A204.1 (cell line): ENCODE data around the gene CYLD.

Experiments used
- FAIRE-seq: peaks from 2 replicates; lab custom pipeline; 2012; peaks lifted over from hg19 to GRCh38; lab: Jason Lieb, UNC

The CYLD gene

GRCh38 chr16:50781518-50781917, 39.6 kb downstream of the CYLD start:
- FAIRE-seq, result no peak

- no peak for FAIRE-seq
Measured at GRCh38 chr16:50789757-50790156, 47.9 kb downstream of the CYLD start.

GRCh38 chr16:50791522-50791921, 49.6 kb downstream of the CYLD start:
- FAIRE-seq, result no peak

GRCh38 chr16:50796829-50797228, 54.9 kb downstream of the CYLD start:
- no peak for FAIRE-seq

- no peak for FAIRE-seq
Measured at GRCh38 chr16:50797456-50797855, 55.6 kb downstream of the CYLD start.

- FAIRE-seq, result no peak
Measured at GRCh38 chr16:50800074-50800473, 58.2 kb downstream of the CYLD start.

- no peak for FAIRE-seq
Measured at GRCh38 chr16:50801036-50801435, 59.1 kb downstream of the CYLD start.

GRCh38 chr16:50802000-50802399, 60.1 kb downstream of the CYLD start:
- FAIRE-seq, result no peak

- FAIRE-seq, result no peak
Measured at GRCh38 chr16:50802961-50803360, 61.1 kb downstream of the CYLD start.

GRCh38 chr16:50804290-50804907, 62.5 kb downstream of the CYLD start:
- no peak for FAIRE-seq

- FAIRE-seq, result peak; percentile 72
Measured at GRCh38 chr16:50806099-50807062, 64.5 kb downstream of the CYLD start.

- no peak for FAIRE-seq
Measured at GRCh38 chr16:50808929-50809538, 67.1 kb downstream of the CYLD start.

GRCh38 chr16:50809561-50809960, 67.7 kb downstream of the CYLD start:
- no peak for FAIRE-seq

GRCh38 chr16:50810241-50810965, 68.5 kb downstream of the CYLD start:
- no peak for FAIRE-seq

- no peak for FAIRE-seq
Measured at GRCh38 chr16:50812046-50812445, 70.2 kb downstream of the CYLD start.

- FAIRE-seq, result no peak
Measured at GRCh38 chr16:50812876-50813466, 71.1 kb downstream of the CYLD start.

- no peak for FAIRE-seq
Measured at GRCh38 chr16:50814052-50814451, 72.2 kb downstream of the CYLD start.

GRCh38 chr16:50814541-50814940, 72.7 kb downstream of the CYLD start:
- FAIRE-seq, result no peak

GRCh38 chr16:50815382-50815781, 73.5 kb downstream of the CYLD start:
- FAIRE-seq, result no peak

- no peak for FAIRE-seq
Measured at GRCh38 chr16:50816901-50817555, 75.1 kb downstream of the CYLD start.

GRCh38 chr16:50818380-50818779, 76.5 kb downstream of the CYLD start:
- FAIRE-seq, result no peak

GRCh38 chr16:50819706-50820105, 77.8 kb downstream of the CYLD start:
- no peak for FAIRE-seq
